ENCODE data around the gene ZBTB2.
"Not testable (repeated sequence)": the region's sequence is repeated elsewhere in the genome, so short reads cannot be mapped to it uniquely, and the experiment has no call there.

The ZBTB2 gene

GRCh38 chr6:151370509-151371078 lies 20.8 kb downstream of the ZBTB2 start:
- no peak for DNase-seq

GRCh38 chr6:151365233-151365632 lies 26.1 kb downstream of the ZBTB2 start:
- no peak for DNase-seq

DNA sequence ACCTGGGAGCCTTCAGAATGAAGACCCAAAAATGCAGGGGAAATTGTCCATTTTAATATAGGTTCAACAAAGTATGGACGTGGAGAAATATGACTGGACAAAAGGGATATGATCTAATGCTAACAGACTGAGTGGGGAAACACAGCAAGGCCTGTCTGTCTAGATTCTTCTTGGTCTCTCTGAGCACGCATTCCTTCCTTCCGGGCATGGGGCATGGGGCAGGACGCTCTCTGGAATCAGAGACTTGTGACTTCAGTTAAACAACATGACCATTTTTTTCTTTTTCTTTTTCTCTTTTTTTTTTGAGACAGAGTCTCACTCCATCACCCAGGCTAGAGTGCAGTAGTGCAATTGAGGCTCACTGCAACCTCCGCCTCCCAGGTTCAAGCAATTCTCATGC lies 31.9 kb downstream of the ZBTB2 start:
- DNase-seq: no peak

- no peak for DNase-seq
Measured at GRCh38 chr6:151358475-151358874, 32.9 kb downstream of the ZBTB2 start.

DNA sequence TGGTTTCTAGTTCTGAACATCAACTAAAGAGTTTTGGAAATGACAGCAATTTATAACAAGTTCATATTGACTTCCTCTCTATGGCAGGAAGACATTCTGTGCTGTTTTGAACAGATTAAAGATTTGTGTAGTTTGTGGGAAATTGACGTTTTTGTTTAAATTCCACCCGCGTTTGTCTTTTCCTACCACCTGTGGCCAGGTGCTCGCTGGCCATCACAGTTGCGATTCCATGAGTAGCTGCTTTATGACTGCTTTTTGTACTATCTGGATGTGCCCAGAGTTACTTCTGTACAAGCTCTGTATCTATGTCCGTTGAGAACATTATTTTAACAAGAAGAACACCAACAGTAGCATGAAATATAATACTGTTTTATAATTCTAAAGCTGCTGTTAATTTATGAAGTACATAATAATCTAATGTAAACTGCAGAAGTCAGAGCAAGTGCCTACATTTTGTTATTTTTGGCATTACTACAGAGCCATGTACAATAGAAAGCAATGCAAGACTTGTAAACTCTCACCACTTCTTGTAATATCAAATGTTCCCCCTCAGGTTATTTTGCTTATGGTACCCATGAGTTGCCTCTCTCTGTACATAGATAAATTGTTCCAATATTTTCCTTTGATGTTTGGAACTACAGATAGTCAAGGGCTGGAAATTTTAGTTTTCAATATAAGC lies 33.5 kb downstream of the ZBTB2 start:
- no peak for DNase-seq

- not testable (repeated sequence) for DNase-seq
Measured at GRCh38 chr6:151356983-151357382, 34.4 kb downstream of the ZBTB2 start.

DNA sequence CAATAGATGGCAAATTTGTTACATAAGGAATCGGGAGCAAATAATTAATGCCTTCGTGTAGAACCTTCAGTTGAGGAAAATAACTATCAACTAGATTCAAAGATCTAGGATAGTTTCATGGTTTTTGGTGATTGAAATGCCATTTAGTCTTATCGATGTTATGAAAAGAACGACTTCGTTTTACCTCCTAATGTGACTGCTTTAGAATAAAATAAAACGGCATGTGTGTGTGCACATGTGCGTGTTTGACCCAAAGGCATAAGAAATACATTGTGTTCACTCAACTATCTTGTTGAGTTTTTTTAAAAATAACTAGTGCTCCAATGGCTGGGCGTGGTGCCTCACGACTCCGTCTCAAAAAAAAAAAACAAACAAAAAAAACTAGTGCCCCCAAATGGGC lies 37.6 kb downstream of the ZBTB2 start:
- DNase-seq: no peak

- peak; percentile 5 for DNase-seq
Measured at GRCh38 chr6:151352410-151353396, 38.7 kb downstream of the ZBTB2 start.

GRCh38 chr6:151351731-151352130 lies 39.6 kb downstream of the ZBTB2 start:
- DNase-seq: no peak

DNA sequence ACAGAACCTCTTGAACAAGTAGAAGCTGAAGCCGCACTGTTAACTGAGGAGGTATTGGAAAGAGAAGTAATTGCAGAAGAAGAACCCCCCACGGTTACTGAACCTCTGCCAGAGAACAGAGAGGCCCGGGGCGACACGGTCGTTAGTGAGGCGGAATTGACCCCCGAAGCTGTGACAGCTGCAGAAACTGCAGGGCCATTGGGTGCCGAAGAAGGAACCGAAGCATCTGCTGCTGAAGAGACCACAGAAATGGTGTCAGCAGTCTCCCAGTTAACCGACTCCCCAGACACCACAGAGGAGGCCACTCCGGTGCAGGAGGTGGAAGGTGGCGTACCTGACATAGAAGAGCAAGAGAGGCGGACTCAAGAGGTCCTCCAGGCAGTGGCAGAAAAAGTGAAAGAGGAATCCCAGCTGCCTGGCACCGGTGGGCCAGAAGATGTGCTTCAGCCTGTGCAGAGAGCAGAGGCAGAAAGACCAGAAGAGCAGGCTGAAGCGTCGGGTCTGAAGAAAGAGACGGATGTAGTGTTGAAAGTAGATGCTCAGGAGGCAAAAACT lies 40.1 kb downstream of the ZBTB2 start:
- no peak for DNase-seq

GRCh38 chr6:151350442-151351145 lies 40.8 kb downstream of the ZBTB2 start:
- DNase-seq: no peak

GRCh38 chr6:151349651-151350270 lies 41.6 kb downstream of the ZBTB2 start:
- DNase-seq: no peak

DNA sequence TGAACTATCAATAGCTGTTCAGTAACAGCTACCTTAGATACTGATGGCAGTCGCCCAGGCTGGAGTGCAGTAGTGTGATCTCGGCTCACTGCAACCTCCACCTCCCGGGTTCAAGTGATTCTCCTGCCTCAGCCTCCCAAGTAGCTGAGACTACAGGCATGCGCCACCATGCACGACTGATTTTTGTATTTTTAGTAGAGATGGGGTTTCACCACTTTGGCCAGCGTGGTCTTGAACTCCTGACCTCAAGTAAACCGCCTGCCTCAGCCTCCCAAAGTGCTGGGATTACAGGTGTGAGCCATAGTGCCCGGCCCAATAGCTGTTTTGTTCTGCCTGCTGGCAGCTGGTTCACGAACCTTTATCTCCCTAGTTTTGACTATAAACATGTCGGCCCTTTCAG lies 48.6 kb downstream of the ZBTB2 start:
- DNase-seq: not testable (repeated sequence)

GRCh38 chr6:151341476-151342195 lies 49.7 kb downstream of the ZBTB2 start:
- DNase-seq: no peak

DNA sequence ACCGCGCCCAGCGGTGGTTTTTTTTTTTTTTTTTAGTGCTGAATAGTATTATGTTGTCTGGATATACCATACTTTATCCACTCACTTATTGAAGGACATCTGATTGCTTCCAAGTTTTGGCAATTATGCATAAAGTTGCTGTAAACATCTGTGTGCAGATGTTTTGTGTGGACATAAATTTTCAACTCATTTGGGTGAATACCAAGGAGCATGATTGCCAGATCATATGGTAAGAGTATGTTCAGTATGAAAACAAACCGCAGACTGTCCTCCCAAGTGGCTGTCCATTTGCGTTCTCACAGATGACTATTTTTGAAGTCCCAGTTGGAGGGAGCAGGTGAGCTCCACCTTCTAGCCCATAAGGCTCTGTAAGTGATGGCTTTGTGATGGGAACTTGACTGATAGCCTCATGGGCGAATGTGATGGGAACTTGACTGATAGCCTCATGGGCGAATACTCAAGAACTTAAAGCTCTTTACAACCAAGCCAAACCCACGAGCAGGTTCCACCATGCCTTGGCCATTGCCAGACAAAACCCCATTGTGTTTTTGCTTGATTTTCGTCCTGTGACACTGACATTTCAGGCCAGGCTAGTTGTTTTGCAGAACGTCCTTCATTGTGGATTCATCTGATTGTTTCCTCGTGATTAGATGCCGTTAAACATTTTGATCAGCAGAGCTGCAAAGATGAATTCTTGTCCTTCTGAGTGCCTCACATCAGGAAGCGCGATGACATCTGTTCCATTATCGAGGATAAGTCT lies 51.0 kb downstream of the ZBTB2 start:
- DNase-seq: no peak

- DNase-seq: no peak
Measured at GRCh38 chr6:151339369-151339768, 52.0 kb downstream of the ZBTB2 start.

DNA sequence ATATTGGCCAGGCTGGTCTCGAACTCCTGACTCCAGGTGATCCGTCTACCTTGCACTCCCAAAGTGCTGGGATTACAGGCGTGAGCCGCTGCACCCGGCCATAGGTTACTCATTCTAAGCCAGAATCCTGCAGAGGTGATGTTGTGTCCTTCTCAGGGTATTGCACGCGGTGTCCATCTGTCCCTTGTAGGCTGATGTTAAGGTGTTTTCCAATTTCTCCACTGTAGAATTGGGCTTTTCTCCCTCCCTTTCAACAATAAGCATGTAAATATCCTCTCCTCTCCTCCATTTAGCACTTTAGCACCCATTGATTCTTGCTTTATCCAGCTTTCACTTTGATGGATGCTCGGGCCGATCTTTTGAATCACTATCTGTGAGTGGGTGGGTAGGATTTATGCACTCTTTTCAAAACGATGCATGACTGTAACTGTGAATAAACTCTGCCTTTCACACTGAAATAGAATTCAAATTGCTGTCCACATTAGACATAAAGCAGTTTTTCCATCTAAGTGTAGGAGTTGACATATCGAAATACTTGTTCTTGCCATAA lies 52.6 kb downstream of the ZBTB2 start:
- DNase-seq: no peak

GRCh38 chr6:151335930-151336329 lies 55.4 kb downstream of the ZBTB2 start:
- no peak for DNase-seq

DNA sequence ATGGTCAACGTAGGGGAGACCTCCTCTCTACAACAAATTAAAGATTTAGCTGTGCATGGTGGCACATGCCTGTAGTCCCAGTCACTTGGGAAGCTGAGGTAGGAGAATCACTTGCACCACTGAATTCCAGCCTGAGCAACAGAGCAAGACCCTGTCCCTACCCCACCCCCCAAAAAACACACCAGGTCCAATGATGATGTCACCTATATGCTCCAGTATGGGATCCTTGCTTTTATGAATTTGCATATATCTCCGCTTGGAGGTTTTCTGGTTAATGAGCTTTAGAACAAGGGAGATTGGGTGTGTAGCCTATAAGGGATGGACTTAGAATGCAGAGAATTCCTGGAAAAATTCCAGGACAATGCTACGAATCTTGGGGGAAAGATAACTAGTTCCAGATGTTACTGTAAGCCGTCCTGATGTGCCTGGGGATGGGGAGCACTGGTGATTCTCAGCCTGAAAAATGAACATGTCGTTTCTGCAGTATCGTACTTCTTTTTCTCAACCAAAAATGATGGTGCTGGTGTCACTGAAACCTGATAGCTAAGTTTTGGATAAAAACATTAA lies 61.1 kb downstream of the ZBTB2 start:
- no peak for DNase-seq

DNA sequence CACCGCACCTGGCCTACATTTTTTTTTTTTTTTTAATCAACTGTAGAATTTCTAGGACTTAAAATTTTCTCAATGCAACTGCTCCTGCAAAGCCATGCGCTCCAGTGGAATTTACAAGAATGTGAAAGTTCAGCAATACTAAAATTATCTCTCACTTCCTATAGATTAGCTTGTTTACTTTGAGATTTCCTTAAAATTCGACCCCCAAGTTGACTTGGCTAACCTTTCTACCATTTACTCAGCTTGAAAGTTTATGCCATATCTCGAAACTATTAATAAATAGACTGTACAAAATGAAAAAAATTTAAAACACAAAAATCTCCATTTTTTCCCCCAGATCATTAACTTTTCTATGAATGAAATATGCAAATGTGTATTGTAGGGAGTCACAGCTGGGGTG lies 64.3 kb downstream of the ZBTB2 start:
- no peak for DNase-seq
